H1 (cell line): ENCODE measurements around the gene PLXNB2. TPM values are rescaled to one million over a fixed set of nuclear protein-coding genes. Genes with fewer than 3 reads are reported as not detected.

ENCODE experiments used
- CTCF ChIP-seq, 3 experiments: IDR thresholded peaks; 1 replicate in 2 of 3; 2 replicates in 1 of 3; pipeline versions ENCODE4 v1.5.1 to v1.6.1; 2011; ENCODE audit warnings: low read length in 3 of 3, mild to moderate bottlenecking in 3 of 3, inconsistent platforms in 2 of 3, low read depth in 1 of 3, moderate library complexity in 1 of 3; ENCODE audit not compliant: insufficient read depth in 1 of 3; ENCODE audit errors: control extremely low read depth in 1 of 3
- RAD21 ChIP-seq, 2 experiments: IDR thresholded peaks in 1 of 2; conservative IDR thresholded peaks in 1 of 2; 2 replicates each; pipeline ENCODE4 v1.6.1; 2011; ENCODE audit warnings: low read depth in 2 of 2, low read length in 2 of 2, improper control_type of control experiment in 1 of 2, inconsistent platforms in 1 of 2, mild to moderate bottlenecking in 1 of 2, moderate library complexity in 1 of 2
- SIN3A ChIP-seq, 2 experiments: IDR thresholded peaks in 1 of 2; conservative IDR thresholded peaks in 1 of 2; 2 replicates each; pipeline ENCODE4 v1.6.1; 2011 to 2012; ENCODE audit warnings: low read length in 2 of 2, improper control_type of control experiment in 1 of 2, low read depth in 1 of 2, mild to moderate bottlenecking in 1 of 2
- polyA plus RNA-seq, 7 experiments: library from polyadenylated mRNA; depleted of rRNA in 3 of 7; stranded (reverse) in 5 of 7; unstranded in 2 of 7; fragments of >200 nt in 5 of 7; fragments of 200-250 nt in 2 of 7; gene quantifications; 1 replicate in 5 of 7; 2 replicates in 1 of 7; 4 replicates in 1 of 7; pipeline versions ENCODE4 v1.2.1 to v1.2.3, GENCODE V29; 2011 to 2013; ENCODE audit warnings: missing spikeins in 2 of 7, mixed read lengths in 2 of 7
- total RNA-seq: library from RNA; stranded (reverse); fragmentation: NEBNext Ultra II Directional; extraction: Animal tissue kit (Norgen Biotek cat#: 25700); gene quantifications from 2 replicates; pipeline ENCODE4 v1.2.1, GENCODE V29; 2021

Gene PLXNB2
- total and polyA plus RNA-seq, 2 of the 8 experiments (the other 6 are each of a cell fraction or from before 2014, with no cell fraction given): 58.3 to 92.8 TPM

- TF ChIP-seq RAD21 (IDR thresholded peaks at IDR 0.05 in 1 of 2, conservative IDR thresholded peaks at IDR 0.05 in 1 of 2; ENCODE audit: low read depth in 2 of 2, low read length in 2 of 2): no peak
- TF ChIP-seq SIN3A (conservative IDR thresholded peaks at IDR 0.05 in 1 of 2, IDR thresholded peaks at IDR 0.05 in 1 of 2; ENCODE audit: low read depth in 1 of 2, low read length in 2 of 2): no peak
- no peak for TF ChIP-seq CTCF (IDR thresholded peaks at IDR 0.05; ENCODE audit: control extremely low read depth in 1 of 3, insufficient read depth in 1 of 3, low read depth in 1 of 3, low read length in 3 of 3)
Measured at GRCh38 chr22:50318698-50319411, 11.4 kb upstream of the PLXNB2 start (continued).
